HepG2 (cell line): ENCODE data around the gene NAMPT. TPM values are rescaled to one million over a fixed set of nuclear protein-coding genes. Genes with fewer than 3 reads are reported as not detected.

Experiments
- ATAC-seq: fragments of 200-7000 bp; cut with Tn5 transposase; 3 replicates; pipeline ENCODE4 v1.9.1; 2020; ENCODE audit warnings: mild to moderate bottlenecking, moderate library complexity
- BruUV-seq: library from RNA; stranded (reverse); fragments of 400-500 nt; replicated peaks from 2 replicates; lab custom pipeline; 2021; lab: Mats Ljungman, UMichigan
- CTCF ChIA-PET: fragments of 300-600 bp; formaldehyde crosslinking; extraction: SDS; loops from one replicate; lab custom pipeline; 2021; ENCODE audit warnings: low total read pairs, inconsistent platforms, low intra/inter-chr PET ratio; lab: Yijun Ruan, JAX
- POLR2A ChIA-PET: fragments of 350-600 bp; sonication (Branson Sonifier 250); formaldehyde crosslinking; loops from one replicate; lab custom pipeline; 2020; ENCODE audit warnings: antibody characterized with exemption, inconsistent platforms; lab: Yijun Ruan, JAX
- DNase-seq: peaks from one replicate; pipeline ENCODE4 v3.0.0-alpha.2; 2015; ENCODE audit warnings: low spot score
- FAIRE-seq: peaks from 3 replicates; lab custom pipeline; 2011; peaks lifted over from hg19 to GRCh38; lab: Jason Lieb, UNC
- H2AFZ ChIP-seq: one replicate; pipeline ENCODE4 v1.6.1; 2011; ENCODE audit warnings: low read length, inconsistent platforms
- H3K27ac ChIP-seq: fragments of 300-600 bp; 3 replicates; pipeline ENCODE4 v1.8.0; 2011; ENCODE audit warnings: mixed run types, mild to moderate bottlenecking, mixed read lengths, low read length, inconsistent platforms; ENCODE audit not compliant: insufficient read depth; ENCODE audit errors: extremely low read length
- H3K27me3 ChIP-seq, 2 experiments: fragments of 200-600 bp in 1 of 2; 2 replicates in 1 of 2; 3 replicates in 1 of 2; pipeline versions ENCODE4 v1.6.0 to v1.8.0; 2011; ENCODE audit warnings: low read length in 2 of 2, mild to moderate bottlenecking in 2 of 2, moderate library complexity in 2 of 2, inconsistent platforms in 1 of 2; ENCODE audit not compliant: insufficient read depth in 2 of 2, control insufficient read depth in 1 of 2
- H3K36me3 ChIP-seq, 2 experiments: fragments of 200-600 bp in 1 of 2; replicated peaks in 1 of 2; 2 replicates in 1 of 2; 3 replicates in 1 of 2; pipeline versions ENCODE4 v1.5.1 to v1.8.0; 2011; ENCODE audit warnings: low read length in 2 of 2, inconsistent platforms in 1 of 2; ENCODE audit not compliant: insufficient read depth in 2 of 2, control insufficient read depth in 1 of 2
- H3K4me1 ChIP-seq: 2 replicates; pipeline ENCODE4 v1.5.1; 2012; ENCODE audit warnings: low read length, inconsistent platforms; ENCODE audit not compliant: insufficient read depth
- H3K4me2 ChIP-seq: 2 replicates; pipeline ENCODE4 v1.6.0; 2011; ENCODE audit warnings: low read depth, low read length, inconsistent platforms
- H3K4me3 ChIP-seq, 3 experiments: fragments of 200-600 bp in 1 of 3; sonication (generic), shearing (Covaris generic) in 1 of 3; replicated peaks in 1 of 3; 2 replicates each; pipeline ENCODE4 v1.5.1; 2011 to 2016; ENCODE audit warnings: low read length in 3 of 3, inconsistent platforms in 2 of 3, low read depth in 2 of 3, mild to moderate bottlenecking in 2 of 3, control low read depth in 1 of 3, mixed read lengths in 1 of 3; ENCODE audit not compliant: insufficient read depth in 1 of 3
- H3K79me2 ChIP-seq: one replicate; pipeline ENCODE4 v1.6.1; 2011; ENCODE audit warnings: low read length, inconsistent platforms; ENCODE audit not compliant: insufficient read depth
- H3K9ac ChIP-seq: 2 replicates; pipeline ENCODE4 v1.6.0; 2011; ENCODE audit warnings: mild to moderate bottlenecking, low read depth, low read length, inconsistent platforms; ENCODE audit not compliant: insufficient read depth
- H3K9me3 ChIP-seq: 2 replicates; pipeline ENCODE4 v1.5.1; 2012; ENCODE audit warnings: mild to moderate bottlenecking, low read length
- H4K20me1 ChIP-seq: 2 replicates; pipeline ENCODE4 v1.6.0; 2011; ENCODE audit warnings: inconsistent platforms, mild to moderate bottlenecking, low read length, moderate library complexity; ENCODE audit not compliant: insufficient read depth
- CSRNP1 ChIP-seq: sonication (generic); formaldehyde crosslinking; IDR thresholded peaks from 2 replicates; pipeline ENCODE4 v1.8.1; 2023; ENCODE audit warnings: mild to moderate bottlenecking, missing genetic modification reagents
- ETV5 ChIP-seq: IDR thresholded peaks from 2 replicates; pipeline ENCODE4 v1.6.1; 2018; ENCODE audit warnings: missing biosample characterization, missing genetic modification reagents, inconsistent platforms, borderline replicate concordance
- FOSL2 ChIP-seq: sonication (generic); formaldehyde crosslinking; IDR thresholded peaks from 2 replicates; pipeline ENCODE4 v1.4.0; 2020; ENCODE audit warnings: missing genetic modification reagents
- FOXO1 ChIP-seq: sonication (generic); formaldehyde crosslinking; IDR thresholded peaks from 2 replicates; pipeline ENCODE4 v1.4.0; 2020; ENCODE audit warnings: missing genetic modification reagents
- NCOR1 ChIP-seq: fragments of 200-600 bp; sonication (generic); IDR thresholded peaks from 2 replicates; pipeline ENCODE4 v1.7.0; 2017; ENCODE audit warnings: antibody characterized with exemption, low read length, borderline replicate concordance
- SOX6 ChIP-seq, 2 experiments: fragments of 450-650 bp in 1 of 2; sonication (generic) in 1 of 2; formaldehyde crosslinking in 1 of 2; IDR thresholded peaks; 2 replicates each; pipeline versions ENCODE4 v1.4.0 to v1.6.1; 2017 to 2020; ENCODE audit warnings: antibody characterized with exemption in 1 of 2, mild to moderate bottlenecking in 1 of 2, missing genetic modification reagents in 1 of 2
- TCF12 ChIP-seq, 2 experiments: fragments of 450-650 bp in 1 of 2; sonication (generic) in 1 of 2; formaldehyde crosslinking in 1 of 2; IDR thresholded peaks; 2 replicates each; pipeline versions ENCODE4 v1.6.1 to v1.8.0; 2017 to 2022; ENCODE audit warnings: antibody characterized with exemption in 1 of 2, mild to moderate bottlenecking in 1 of 2, missing genetic modification reagents in 1 of 2, moderate library complexity in 1 of 2
- ZNF3 ChIP-seq: IDR thresholded peaks from 2 replicates; pipeline ENCODE4 v1.7.0; 2017; ENCODE audit warnings: inconsistent platforms
- WGBS: methylation state at CpG from one replicate; pipeline ENCODE4 v1.1.6; 2017; ENCODE audit warnings: low lambda C conversion rate; 5-methylcytosine and 5-hydroxymethylcytosine counted together
- in situ Hi-C: cut with HindIII; loops from 2 replicates; pipeline ENCODE4 v1.10.0; 2017; ENCODE audit warnings: low pct_unique_long_range_greater_than_20kb; ENCODE audit not compliant: extremely low pct_ligation_motif_present
- intact Hi-C: fragments of 100-400 bp; cut with micrococcal nuclease; formaldehyde crosslinking; loops from one replicate; pipeline ENCODE4 v1.10.0; 2022; ENCODE audit not compliant: unreplicated experiment
- polyA plus RNA-seq, 8 experiments: library from polyadenylated mRNA; depleted of rRNA in 3 of 8; stranded (reverse) in 7 of 8; unstranded in 1 of 8; fragments of >200 nt; fragmentation: Illumina TruSeq in 4 of 8; extraction: Trizol in 4 of 8; gene quantifications; 2 replicates each; pipeline versions ENCODE4 v1.2.1 to v1.2.3, GENCODE V29; 2011 to 2016; ENCODE audit warnings: low read depth in 4 of 8, missing spikeins in 1 of 8, mixed read lengths in 1 of 8; ENCODE audit not compliant: insufficient read depth in 1 of 8
- total RNA-seq, 5 experiments: library from RNA; depleted of rRNA; stranded (reverse); fragments of >200 nt; fragmentation: Illumina TruSeq; extraction: Trizol; gene quantifications; 2 replicates each; pipeline ENCODE4 v1.2.3, GENCODE V29; 2016; ENCODE audit warnings: low read depth in 1 of 5

Gene NAMPT
- total and polyA plus RNA-seq, 2 of the 13 experiments (the other 11 are each of a cell fraction or from before 2014, with no cell fraction given), result 15.8 to 67.7 TPM

DNA sequence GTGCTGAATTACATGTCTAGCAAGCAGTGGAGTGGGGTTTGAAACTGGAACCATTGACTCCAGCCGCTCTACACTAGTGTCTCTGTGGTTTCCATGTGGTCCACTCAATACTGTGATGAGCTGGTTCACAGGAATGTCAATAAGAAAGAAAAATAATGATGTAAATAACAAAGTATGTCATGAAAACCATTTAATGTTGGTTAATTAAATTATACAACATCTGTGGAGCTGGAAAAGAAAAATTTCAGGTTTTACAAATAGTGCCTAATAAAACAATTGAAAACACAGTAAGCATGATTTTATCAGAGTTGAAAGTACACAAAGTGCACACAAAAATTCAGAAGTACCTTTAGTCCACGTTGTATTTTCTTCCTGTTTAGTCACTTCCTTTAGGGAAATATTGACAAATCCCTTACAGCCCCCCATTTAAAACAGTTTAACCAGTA, 28.7 kb upstream of the NAMPT start:
- intact Hi-C loops (no loop called here), in situ Hi-C loops (no loop called here)
- DNase-seq (no peak), FAIRE-seq (no peak), ATAC-seq (no peak)
- Histone ChIP-seq H3K4me2 (no peak overlapping the region; the same call in 1 of the 2 replicates), H3K79me2 (no peaks in the 10 kb centered on the region), H3K9ac (no peak overlapping the region), H3K27me3 (no peaks in the 10 kb centered on the region; a peak in 1 of 5 replicates), H3K9me3 (no peaks in the 10 kb centered on the region), H2AFZ (no peak overlapping the region), H4K20me1 (no peaks in the 10 kb centered on the region), H3K4me3 (no peak overlapping the region), H3K27ac (no peak overlapping the region), H3K4me1 (0 out of 2 replicates have a peak, but pooled peaks cover 8% of the 10 kb centered on the region), H3K36me3 (no peaks in the 10 kb centered on the region)
- CTCF ChIA-PET, result no interaction called here
- 10% methylated on average over 2 of the region's 2 CpGs for WGBS
- BruUV-seq, result no TSS peak
- POLR2A ChIA-PET, result no interaction called here
- TF ChIP-seq ETV5 (CRISPR knock-in tag), result no peak
- 0 out of 2 replicates have a peak, but pooled peaks have one; percentile 13 for TF ChIP-seq FOSL2
- TF ChIP-seq TCF12 (IDR thresholded peaks at IDR 0.05), result no peak
- no peak for TF ChIP-seq TCF12 (CRISPR knock-in tag; IDR thresholded peaks at IDR 0.05)
- no peak for TF ChIP-seq SOX6 (IDR thresholded peaks at IDR 0.05)
- TF ChIP-seq SOX6 (CRISPR knock-in tag; IDR thresholded peaks at IDR 0.05), result no peak
- no peak for TF ChIP-seq NCOR1
- no peak for TF ChIP-seq FOXO1 (CRISPR knock-in tag)
- no peak for TF ChIP-seq ZNF3 (CRISPR knock-in tag)
- no peak for TF ChIP-seq CSRNP1 (CRISPR knock-in tag)
